ENCODE measurements around the gene MRPL52.

DNA sequence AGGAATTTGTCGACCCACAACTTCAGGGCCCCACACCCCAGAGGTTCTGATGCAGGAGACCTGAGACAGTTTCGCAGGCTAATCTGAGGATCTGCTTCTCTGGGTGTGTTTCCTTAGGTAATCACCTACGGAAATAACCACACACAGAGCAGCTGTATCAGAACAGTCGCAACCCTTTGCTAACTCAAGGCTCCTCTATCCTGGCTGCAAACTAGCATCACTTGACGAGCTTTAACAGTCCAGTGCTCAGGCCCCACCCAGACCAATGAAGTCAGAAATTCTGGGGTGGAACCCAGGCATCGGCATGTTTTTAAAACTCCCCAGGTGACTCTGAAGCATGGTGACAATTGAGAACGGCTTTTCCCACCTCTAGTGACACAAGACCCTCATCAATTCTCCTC, 35.1 kb upstream of the MRPL52 start:
- TF ChIP-seq, protein P1, sequence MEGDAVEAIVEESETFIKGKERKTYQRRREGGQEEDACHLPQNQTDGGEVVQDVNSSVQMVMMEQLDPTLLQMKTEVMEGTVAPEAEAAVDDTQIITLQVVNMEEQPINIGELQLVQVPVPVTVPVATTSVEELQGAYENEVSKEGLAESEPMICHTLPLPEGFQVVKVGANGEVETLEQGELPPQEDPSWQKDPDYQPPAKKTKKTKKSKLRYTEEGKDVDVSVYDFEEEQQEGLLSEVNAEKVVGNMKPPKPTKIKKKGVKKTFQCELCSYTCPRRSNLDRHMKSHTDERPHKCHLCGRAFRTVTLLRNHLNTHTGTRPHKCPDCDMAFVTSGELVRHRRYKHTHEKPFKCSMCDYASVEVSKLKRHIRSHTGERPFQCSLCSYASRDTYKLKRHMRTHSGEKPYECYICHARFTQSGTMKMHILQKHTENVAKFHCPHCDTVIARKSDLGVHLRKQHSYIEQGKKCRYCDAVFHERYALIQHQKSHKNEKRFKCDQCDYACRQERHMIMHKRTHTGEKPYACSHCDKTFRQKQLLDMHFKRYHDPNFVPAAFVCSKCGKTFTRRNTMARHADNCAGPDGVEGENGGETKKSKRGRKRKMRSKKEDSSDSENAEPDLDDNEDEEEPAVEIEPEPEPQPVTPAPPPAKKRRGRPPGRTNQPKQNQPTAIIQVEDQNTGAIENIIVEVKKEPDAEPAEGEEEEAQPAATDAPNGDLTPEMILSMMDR (IDR thresholded peaks at IDR 0.05): no peak
- no peak for TF ChIP-seq ZFX (IDR thresholded peaks at IDR 0.05; ENCODE audit: borderline replicate concordance)
